Colonic mucosa (tissue), 4 donors: ENCODE results near the gene AZIN2. TPM values are rescaled to one million over a fixed set of nuclear protein-coding genes. Genes with fewer than 3 reads are reported as not detected.

ENCODE experiments used
- DNase-seq: peaks from one replicate; pipeline ENCODE4 v3.0.0-alpha.2; 2020
- H3K27ac ChIP-seq: fragments of 200-600 bp; one replicate; pipeline ENCODE4 v1.8.0; 2021
- H3K27me3 ChIP-seq: fragments of 200-600 bp; one replicate; pipeline ENCODE4 v1.8.0; 2021
- H3K36me3 ChIP-seq: fragments of 200-600 bp; one replicate; pipeline ENCODE4 v1.8.0; 2021
- H3K4me1 ChIP-seq: fragments of 200-600 bp; one replicate; pipeline ENCODE4 v1.8.0; 2021; ENCODE audit warnings: mild to moderate bottlenecking
- H3K4me3 ChIP-seq: fragments of 200-600 bp; one replicate; pipeline ENCODE4 v1.8.0; 2021
- H3K9ac ChIP-seq, 2 donors: one replicate each; pipeline ENCODE4 v1.7.0; 2013; ENCODE audit warnings: control low read depth in 2 of 2, low read depth in 2 of 2, low read length in 2 of 2
- H3K9me3 ChIP-seq: fragments of 200-600 bp; one replicate; pipeline ENCODE4 v1.8.0; 2021
- intact Hi-C: fragments of 100-400 bp; cut with DNase I; formaldehyde crosslinking; loops from one replicate; pipeline ENCODE4 v1.14.1; 2022
- total RNA-seq, 2 donors: library from RNA; stranded (reverse); fragmentation: NEBNext Ultra II Directional in 1 of 2; extraction: Animal tissue kit (Norgen Biotek cat#: 25700) in 1 of 2; gene quantifications; one replicate each; pipeline ENCODE4 v1.2.1, GENCODE V29; 2021
- TF ChIP-seq, protein P1 (sequence below): fragments of 200-600 bp; IDR thresholded peaks from one replicate; pipeline ENCODE4 v1.8.0; 2022; ENCODE audit warnings: antibody characterized with exemption, mild to moderate bottlenecking
- donor health status: healthy.
- donor health status: DM: no; HTN: no; CAD: no.
- donor health status: DM: no; HTN: no; CAD: no.

AZIN2 gene
- total RNA-seq, 2 donors from 2014 or later = 10.2 to 21.4 TPM

DNA sequence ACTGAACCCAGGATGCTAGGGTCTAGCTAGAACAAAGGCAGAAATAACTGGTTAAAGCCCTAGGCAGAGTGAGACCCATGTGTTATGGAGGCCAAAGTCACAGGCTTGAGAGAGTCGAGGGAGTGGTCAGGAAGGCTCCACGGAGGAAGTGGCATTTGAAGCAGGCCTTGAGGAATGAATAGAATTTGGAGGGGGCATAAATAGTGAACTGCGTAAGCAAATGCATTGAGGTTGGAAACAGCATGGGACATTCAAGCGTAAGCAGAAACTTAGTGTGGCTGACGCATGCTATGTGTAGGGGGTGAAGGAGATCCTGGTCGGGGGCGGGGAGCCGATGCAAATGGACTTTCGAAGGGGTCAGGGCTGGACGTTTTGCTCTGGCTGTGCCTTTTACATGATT, 11.5 kb downstream of the AZIN2 start:
- Histone ChIP-seq H3K9ac (no peak overlapping the region), H3K36me3 (no peaks in the 10 kb centered on the region), H3K9me3 (no peaks in the 10 kb centered on the region), H3K27me3 (no peaks in the 10 kb centered on the region), H3K27ac (no peak overlapping the region), H3K4me1 (no peaks in the 10 kb centered on the region), H3K4me3 (no peak overlapping the region)
- intact Hi-C loops = no loop called here
- DNase-seq = no peak
- TF ChIP-seq, protein P1, sequence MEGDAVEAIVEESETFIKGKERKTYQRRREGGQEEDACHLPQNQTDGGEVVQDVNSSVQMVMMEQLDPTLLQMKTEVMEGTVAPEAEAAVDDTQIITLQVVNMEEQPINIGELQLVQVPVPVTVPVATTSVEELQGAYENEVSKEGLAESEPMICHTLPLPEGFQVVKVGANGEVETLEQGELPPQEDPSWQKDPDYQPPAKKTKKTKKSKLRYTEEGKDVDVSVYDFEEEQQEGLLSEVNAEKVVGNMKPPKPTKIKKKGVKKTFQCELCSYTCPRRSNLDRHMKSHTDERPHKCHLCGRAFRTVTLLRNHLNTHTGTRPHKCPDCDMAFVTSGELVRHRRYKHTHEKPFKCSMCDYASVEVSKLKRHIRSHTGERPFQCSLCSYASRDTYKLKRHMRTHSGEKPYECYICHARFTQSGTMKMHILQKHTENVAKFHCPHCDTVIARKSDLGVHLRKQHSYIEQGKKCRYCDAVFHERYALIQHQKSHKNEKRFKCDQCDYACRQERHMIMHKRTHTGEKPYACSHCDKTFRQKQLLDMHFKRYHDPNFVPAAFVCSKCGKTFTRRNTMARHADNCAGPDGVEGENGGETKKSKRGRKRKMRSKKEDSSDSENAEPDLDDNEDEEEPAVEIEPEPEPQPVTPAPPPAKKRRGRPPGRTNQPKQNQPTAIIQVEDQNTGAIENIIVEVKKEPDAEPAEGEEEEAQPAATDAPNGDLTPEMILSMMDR = no peak

DNA sequence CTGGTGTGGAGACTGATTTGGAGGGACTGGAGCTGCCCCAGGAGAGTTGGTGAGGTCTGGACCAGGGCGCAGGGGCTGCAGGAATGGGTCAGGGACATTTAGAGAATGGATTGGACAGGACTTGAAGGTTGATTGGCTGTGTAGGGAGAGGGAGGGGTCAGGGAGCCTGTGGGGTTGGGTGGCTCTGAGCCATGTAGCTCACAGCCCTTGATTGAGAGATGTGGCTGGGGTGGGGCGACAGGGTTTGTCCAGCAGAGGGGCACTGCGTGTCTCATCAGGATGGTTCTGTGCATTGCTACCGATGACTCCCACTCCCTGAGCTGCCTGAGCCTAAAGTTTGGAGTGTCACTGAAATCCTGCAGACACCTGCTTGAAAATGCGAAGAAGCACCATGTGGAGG, 12.1 kb downstream of the AZIN2 start:
- Histone ChIP-seq H3K9ac (no peak overlapping the region), H3K4me1 (no peaks in the 10 kb centered on the region), H3K36me3 (no peaks in the 10 kb centered on the region), H3K27ac (no peak overlapping the region), H3K9me3 (no peaks in the 10 kb centered on the region), H3K27me3 (no peaks in the 10 kb centered on the region), H3K4me3 (no peak overlapping the region)
- TF ChIP-seq, protein P1 = no peak
- intact Hi-C loops = no loop called here
- DNase-seq = no peak

DNA sequence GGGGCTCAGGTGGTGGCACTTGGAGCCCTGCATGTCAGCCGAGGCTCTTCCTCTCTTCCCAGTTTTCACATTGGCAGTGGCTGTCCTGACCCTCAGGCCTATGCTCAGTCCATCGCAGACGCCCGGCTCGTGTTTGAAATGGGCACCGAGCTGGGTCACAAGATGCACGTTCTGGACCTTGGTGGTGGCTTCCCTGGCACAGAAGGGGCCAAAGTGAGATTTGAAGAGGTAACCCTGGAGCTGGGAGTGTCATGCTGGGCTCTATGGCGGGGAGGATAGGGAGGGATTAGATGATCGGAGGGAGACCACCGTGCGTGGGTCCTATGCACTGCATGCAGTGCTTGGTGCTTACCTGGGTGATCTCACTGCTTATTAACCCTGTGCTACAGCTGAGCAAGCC, 13.5 kb downstream of the AZIN2 start:
- Histone ChIP-seq H3K9me3 (no peaks in the 10 kb centered on the region), H3K27ac (no peak overlapping the region), H3K4me1 (no peaks in the 10 kb centered on the region), H3K36me3 (no peaks in the 10 kb centered on the region), H3K4me3 (no peak overlapping the region), H3K27me3 (no peaks in the 10 kb centered on the region), H3K9ac (no peak overlapping the region)
- TF ChIP-seq, protein P1 = no peak
- intact Hi-C loops = no loop called here
- no peak for DNase-seq

DNA sequence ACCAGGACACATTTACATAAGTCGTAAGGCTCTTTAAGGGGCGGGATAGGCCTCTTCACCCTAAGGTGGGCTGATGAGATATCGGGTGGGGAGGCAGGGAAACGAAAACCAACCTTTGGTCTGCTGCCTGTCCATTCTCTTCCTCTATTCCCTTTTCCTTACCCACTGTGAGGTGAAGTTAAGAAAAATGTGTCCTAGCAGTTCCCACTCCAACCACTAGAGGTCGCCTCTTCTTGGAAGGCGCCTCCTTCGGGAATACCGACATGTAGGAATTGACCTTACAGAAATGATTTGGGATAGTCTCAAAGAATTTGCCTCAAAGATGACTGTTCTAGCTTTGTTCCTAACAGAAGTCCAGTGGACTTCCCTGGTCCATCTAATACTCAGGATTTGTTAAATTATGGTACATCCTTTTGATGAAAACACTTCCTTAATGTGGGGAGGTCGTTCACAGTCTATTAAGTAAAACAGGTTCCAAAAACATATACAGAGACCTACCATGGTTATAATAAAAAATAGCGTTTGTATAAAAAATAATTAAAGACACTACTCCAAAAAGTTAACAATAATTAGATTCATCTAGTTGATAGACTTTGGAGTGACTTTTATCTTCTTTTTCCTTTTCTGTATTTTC, 14.1 kb downstream of the AZIN2 start:
- peak; percentile 77 for DNase-seq
- intact Hi-C loops = no loop called here
- no peak overlapping the region for H3K27ac ChIP-seq

DNA sequence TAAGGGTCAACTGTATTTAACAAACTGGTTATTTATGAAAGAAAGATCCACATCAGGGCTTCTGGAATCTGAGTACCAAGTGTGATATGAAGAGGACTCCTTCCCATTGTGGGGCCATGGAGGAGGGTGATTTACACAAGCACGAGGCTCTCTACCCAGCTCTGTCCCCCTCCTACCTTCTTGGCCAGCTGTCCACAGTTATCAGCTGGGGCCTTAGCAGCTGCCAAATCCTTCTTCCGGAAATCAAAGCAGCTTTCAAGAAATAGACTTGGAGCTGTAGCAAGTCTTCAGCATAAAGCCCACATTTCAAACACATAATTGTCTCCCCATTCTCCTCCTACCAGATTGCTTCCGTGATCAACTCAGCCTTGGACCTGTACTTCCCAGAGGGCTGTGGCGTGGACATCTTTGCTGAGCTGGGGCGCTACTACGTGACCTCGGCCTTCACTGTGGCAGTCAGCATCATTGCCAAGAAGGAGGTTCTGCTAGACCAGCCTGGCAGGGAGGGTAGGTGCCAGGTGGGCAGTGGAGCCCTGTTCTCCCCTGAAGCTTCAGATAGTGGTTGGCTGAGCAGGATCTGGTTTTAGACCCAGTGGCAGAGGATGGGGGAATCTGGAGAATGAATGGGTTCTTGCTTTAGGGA, 15.5 kb downstream of the AZIN2 start:
- H3K27me3 ChIP-seq = no peaks in the 10 kb centered on the region
- no peak overlapping the region for H3K27ac ChIP-seq
- H3K9me3 ChIP-seq = no peaks in the 10 kb centered on the region
- H3K9ac ChIP-seq = no peak overlapping the region
- H3K4me3 ChIP-seq = no peak overlapping the region
- DNase-seq = no peak
- no peaks in the 10 kb centered on the region for H3K36me3 ChIP-seq
- no peaks in the 10 kb centered on the region for H3K4me1 ChIP-seq
- intact Hi-C loops = no loop called here
- TF ChIP-seq, protein P1 = no peak

More for the DNA sequence above, 14.1 kb downstream of the AZIN2 start:
- TF ChIP-seq, protein P1 = peak; percentile 99
- H3K4me1 ChIP-seq = no peaks in the 10 kb centered on the region
- no peaks in the 10 kb centered on the region for H3K9me3 ChIP-seq
- H3K9ac ChIP-seq = no peak overlapping the region
- H3K36me3 ChIP-seq = no peaks in the 10 kb centered on the region
- H3K4me3 ChIP-seq = no peak overlapping the region
- no peaks in the 10 kb centered on the region for H3K27me3 ChIP-seq
